Measurements from ENCODE around the gene TRPC6.

Gene TRPC6

GRCh38 chr11:101583251-101584128 is at the start of gene TRPC6:
TSS of gene TRPC6 (minus strand) at chr11:101584007. CDS start at chr11:101583503, 504 bp downstream.
- DNase-seq = no peak

- no peak for DNase-seq
Observed at GRCh38 chr11:101620026-101620425, 36.2 kb upstream of the TRPC6 start.

GRCh38 chr11:101618709-101619108 is 34.9 kb upstream of the TRPC6 start:
- DNase-seq = no peak

GRCh38 chr11:101617735-101618332 is 34.0 kb upstream of the TRPC6 start:
- no peak for DNase-seq

- no peak for DNase-seq
Observed at GRCh38 chr11:101612481-101612880, 28.7 kb upstream of the TRPC6 start.

- no peak for DNase-seq
Observed at GRCh38 chr11:101600924-101601323, 17.1 kb upstream of the TRPC6 start.

- no peak for DNase-seq
Observed at GRCh38 chr11:101586965-101587364, 3.2 kb upstream of the TRPC6 start.

- no peak for DNase-seq
Observed at GRCh38 chr11:101584655-101585054, 848 bp upstream of the TRPC6 start.

GRCh38 chr11:101584129-101584515 is 315 bp upstream of the TRPC6 start:
- no peak for DNase-seq

GRCh38 chr11:101582989-101583250 is 887 bp downstream of the TRPC6 start:
- DNase-seq = no peak

- DNase-seq = no peak
Observed at GRCh38 chr11:101582236-101582988, 1.4 kb downstream of the TRPC6 start.

GRCh38 chr11:101577461-101577860 is 6.3 kb downstream of the TRPC6 start:
- no peak for DNase-seq

- DNase-seq = no peak
Observed at GRCh38 chr11:101576456-101576855, 7.4 kb downstream of the TRPC6 start.

GRCh38 chr11:101574886-101575285 is 8.9 kb downstream of the TRPC6 start:
- no peak for DNase-seq

- no peak for DNase-seq
Observed at GRCh38 chr11:101567071-101567470, 16.7 kb downstream of the TRPC6 start.

- DNase-seq = no peak
Observed at GRCh38 chr11:101566626-101567025, 17.2 kb downstream of the TRPC6 start.

- no peak for DNase-seq
Observed at GRCh38 chr11:101563166-101563565, 20.6 kb downstream of the TRPC6 start.

GRCh38 chr11:101555366-101555765 is 28.4 kb downstream of the TRPC6 start:
- no peak for DNase-seq

GRCh38 chr11:101553891-101554292 is 29.9 kb downstream of the TRPC6 start:
- no peak for DNase-seq

GRCh38 chr11:101552888-101553287 is 30.9 kb downstream of the TRPC6 start:
- no peak for DNase-seq

GRCh38 chr11:101528541-101528940 is 55.3 kb downstream of the TRPC6 start:
- no peak for DNase-seq

GRCh38 chr11:101523634-101524260 is 60.1 kb downstream of the TRPC6 start:
- DNase-seq = no peak

- no peak for DNase-seq
Observed at GRCh38 chr11:101523193-101523592, 60.6 kb downstream of the TRPC6 start.

- no peak for DNase-seq
Observed at GRCh38 chr11:101521821-101522220, 62.0 kb downstream of the TRPC6 start.

Measured in stimulated activated CD4-positive, alpha-beta T cell treated with anti-CD3 and anti-CD28 coated beads, Interleukin-4, amount 100 ng/mL, for 1 hour (primary cell).